IMR-90 (cell line): Measurements from ENCODE around the gene DHRS3. TPM values are rescaled to one million over a fixed set of nuclear protein-coding genes. Genes with fewer than 3 reads are reported as not detected.

ENCODE experiments used
- ATAC-seq: fragments of 200-7000 bp; cut with Tn5 transposase; 2 replicates; pipeline ENCODE4 v1.9.1; 2020; ENCODE audit warnings: low read depth, mild to moderate bottlenecking, moderate library complexity
- BruUV-seq: library from RNA; stranded (reverse); fragments of 400-500 nt; replicated peaks from 2 replicates; lab custom pipeline; 2021; lab: Mats Ljungman, UMichigan
- CTCF ChIA-PET: fragments of 300-600 bp; formaldehyde crosslinking; extraction: SDS; loops from one replicate; lab custom pipeline; 2021; ENCODE audit warnings: antibody characterized with exemption; lab: Yijun Ruan, JAX
- POLR2A ChIA-PET: fragments of 300-600 bp; sonication (Branson Sonifier 250); formaldehyde crosslinking; loops from one replicate; lab custom pipeline; 2022; ENCODE audit warnings: antibody characterized with exemption; ENCODE audit not compliant: unreplicated experiment; lab: Charles Lee
- DNase-seq: peaks from one replicate; pipeline ENCODE4 v3.0.0; 2013
- H2AFZ ChIP-seq: replicated peaks from 2 replicates; pipeline ENCODE3; 2013; ENCODE audit warnings: low read length, mild to moderate bottlenecking; ENCODE audit not compliant: poor library complexity
- H2AK5ac ChIP-seq: 2 replicates; pipeline ENCODE4 v1.6.1; 2013; ENCODE audit warnings: low read depth, low read length, inconsistent platforms
- H2AK9ac ChIP-seq: replicated peaks from 2 replicates; pipeline ENCODE3; 2013; ENCODE audit warnings: mild to moderate bottlenecking, low read depth, low read length, moderate library complexity; ENCODE audit not compliant: poor library complexity
- H2BK120ac ChIP-seq: 2 replicates; pipeline ENCODE4 v1.6.1; 2013; ENCODE audit warnings: low read depth, low read length, inconsistent platforms
- H2BK15ac ChIP-seq: 3 replicates; pipeline ENCODE4 v1.6.1; 2013; ENCODE audit warnings: low read depth, low read length, inconsistent platforms
- H2BK20ac ChIP-seq: 2 replicates; pipeline ENCODE4 v1.6.1; 2013; ENCODE audit warnings: low read depth, mild to moderate bottlenecking, inconsistent platforms, low read length, moderate library complexity
- H2BK5ac ChIP-seq: 2 replicates; pipeline ENCODE4 v1.6.1; 2013; ENCODE audit warnings: mild to moderate bottlenecking, low read depth, low read length, inconsistent platforms; ENCODE audit not compliant: poor library complexity, severe bottlenecking
- H3K14ac ChIP-seq: replicated peaks from 2 replicates; pipeline ENCODE4 v1.6.1; 2013; ENCODE audit warnings: low read depth, low read length, inconsistent platforms
- H3K18ac ChIP-seq: 2 replicates; pipeline ENCODE4 v1.6.1; 2013; ENCODE audit warnings: low read depth, low read length, control low read depth
- H3K23ac ChIP-seq: 2 replicates; pipeline ENCODE4 v1.6.1; 2013; ENCODE audit warnings: low read depth, low read length, inconsistent platforms
- H3K27ac ChIP-seq: 2 replicates; pipeline ENCODE4 v1.5.1; 2013; ENCODE audit warnings: mild to moderate bottlenecking, control low read depth, low read length; ENCODE audit not compliant: insufficient read depth
- H3K27me3 ChIP-seq: 2 replicates; pipeline ENCODE4 v1.6.1; 2013; ENCODE audit warnings: low read length; ENCODE audit not compliant: control insufficient read depth, insufficient read depth
- H3K36me3 ChIP-seq: 2 replicates; pipeline ENCODE4 v1.6.1; 2013; ENCODE audit warnings: low read length, mixed read lengths; ENCODE audit not compliant: control insufficient read depth, insufficient read depth
- H3K4ac ChIP-seq: 2 replicates; pipeline ENCODE4 v1.6.1; 2013; ENCODE audit warnings: low read depth, low read length, inconsistent platforms
- H3K4me1 ChIP-seq: 2 replicates; pipeline ENCODE4 v1.6.1; 2013; ENCODE audit warnings: low read length, mixed read lengths; ENCODE audit not compliant: control insufficient read depth, insufficient read depth
- H3K4me2 ChIP-seq: 2 replicates; pipeline ENCODE4 v1.6.1; 2013; ENCODE audit warnings: low read depth, mild to moderate bottlenecking, control low read depth, low read length, moderate library complexity
- H3K4me3 ChIP-seq: 2 replicates; pipeline ENCODE4 v1.5.1; 2013; ENCODE audit warnings: low read depth, mild to moderate bottlenecking, control low read depth, low read length, moderate library complexity; ENCODE audit not compliant: insufficient read depth
- H3K56ac ChIP-seq: 2 replicates; pipeline ENCODE4 v1.6.1; 2013; ENCODE audit warnings: low read length, inconsistent platforms; ENCODE audit not compliant: insufficient read depth; ENCODE audit errors: extremely low read depth
- H3K79me1 ChIP-seq, 2 experiments: 2 replicates each; pipeline ENCODE4 v1.6.1; 2013; ENCODE audit warnings: low read length in 2 of 2, inconsistent platforms in 1 of 2, low read depth in 1 of 2
- H3K9ac ChIP-seq: 2 replicates; pipeline ENCODE4 v1.6.1; 2013; ENCODE audit warnings: low read depth, low read length, control low read depth
- H3K9me1 ChIP-seq: 2 replicates; pipeline ENCODE4 v1.6.1; 2013; ENCODE audit warnings: low read length, inconsistent platforms; ENCODE audit not compliant: insufficient read depth
- H3K9me3 ChIP-seq: 2 replicates; pipeline ENCODE4 v1.6.1; 2013; ENCODE audit warnings: low read length; ENCODE audit not compliant: control insufficient read depth, insufficient read depth
- H4K20me1 ChIP-seq: 2 replicates; pipeline ENCODE4 v1.6.1; 2013; ENCODE audit warnings: low read length, inconsistent platforms; ENCODE audit not compliant: insufficient read depth
- H4K5ac ChIP-seq: 2 replicates; pipeline ENCODE4 v1.6.1; 2013; ENCODE audit warnings: mild to moderate bottlenecking, low read depth, low read length, control low read depth
- H4K8ac ChIP-seq, 2 experiments: 2 replicates each; pipeline ENCODE4 v1.6.1; 2013; ENCODE audit warnings: low read depth in 2 of 2, low read length in 2 of 2, control low read depth in 1 of 2, inconsistent platforms in 1 of 2
- H4K91ac ChIP-seq: 2 replicates; pipeline ENCODE4 v1.6.1; 2013; ENCODE audit warnings: low read depth, low read length, inconsistent platforms; ENCODE audit not compliant: insufficient read depth
- CEBPB ChIP-seq: IDR thresholded peaks from 2 replicates; pipeline ENCODE4 v1.6.1; 2012; ENCODE audit warnings: low read depth, low read length, improper control_type of control experiment
- MAFK ChIP-seq: IDR thresholded peaks from 2 replicates; pipeline ENCODE4 v1.6.1; 2012; ENCODE audit warnings: low read depth, low read length, improper control_type of control experiment
- MXI1 ChIP-seq: IDR thresholded peaks from 2 replicates; pipeline ENCODE4 v1.6.1; 2012; ENCODE audit warnings: low read depth, mild to moderate bottlenecking, low read length, moderate library complexity, borderline replicate concordance
- POLR2A ChIP-seq: IDR thresholded peaks from 2 replicates; pipeline ENCODE4 v1.6.1; 2012; ENCODE audit warnings: mild to moderate bottlenecking, low read depth, low read length
- RAD21 ChIP-seq: IDR thresholded peaks from 2 replicates; pipeline ENCODE4 v1.6.1; 2012; ENCODE audit warnings: low read length, improper control_type of control experiment
- RFX5 ChIP-seq: IDR thresholded peaks from 2 replicates; pipeline ENCODE4 v1.8.0; 2012; ENCODE audit warnings: low read depth, mild to moderate bottlenecking, low read length, moderate library complexity
- SMC3 ChIP-seq: fragments of 150-350 bp; IDR thresholded peaks from 2 replicates; pipeline ENCODE4 v1.6.1; 2016; ENCODE audit warnings: low read depth, mild to moderate bottlenecking, antibody characterized with exemption, low read length, moderate library complexity
- WGBS, 2 experiments: methylation state at CpG; one replicate each; pipeline versions ENCODE4 v1.1.5 to v1.1.7; 2013; ENCODE audit warnings: missing lambda C conversion rate in 2 of 2; ENCODE audit not compliant: insufficient read length in 1 of 2; ENCODE audit errors: extremely low coverage in 2 of 2; 5-methylcytosine and 5-hydroxymethylcytosine counted together
- dilution Hi-C: fragments of 300-500 bp; cut with HindIII; formaldehyde crosslinking; loops from one replicate; pipeline ENCODE4 v1.14.3; 2018; ENCODE audit warnings: low sequenced_read_pairs; ENCODE audit not compliant: unreplicated experiment
- in situ Hi-C: fragments of 300-500 bp; cut with MboI; formaldehyde crosslinking; loops from 3 replicates; pipeline ENCODE4 v1.14.3; 2019; ENCODE audit warnings: low sequenced_read_pairs, inconsistent platforms, mixed read lengths
- intact Hi-C: fragments of 100-400 bp; cut with micrococcal nuclease; formaldehyde crosslinking; loops from 2 replicates; pipeline ENCODE4 v1.10.0; 2022
- polyA plus RNA-seq, 3 experiments: library from polyadenylated mRNA; depleted of rRNA; stranded (reverse); fragments of >200 nt; gene quantifications; 2 replicates each; pipeline ENCODE4 v1.2.3, GENCODE V29; 2012; ENCODE audit warnings: low replicate concordance in 1 of 3
- total RNA-seq: library from RNA; depleted of rRNA; stranded (reverse); fragments of >200 nt; gene quantifications from 2 replicates; pipeline ENCODE4 v1.2.3, GENCODE V29; 2012

The DHRS3 gene
- total and polyA plus RNA-seq, 2 of the 4 experiments (the other 2 are of a cell fraction), result 11.2 to 14.5 TPM

- Histone ChIP-seq H3K4me2 (no peak overlapping the region), H2BK120ac (no peak overlapping the region), H3K23ac (no peak overlapping the region), H2AFZ (no peak overlapping the region), H2AK5ac (peak overlapping the region; percentile 62), H2BK5ac (no peak overlapping the region), H3K14ac (no peak overlapping the region), H3K56ac (no peak overlapping the region), H3K18ac (no peak overlapping the region), H3K79me1 (peaks cover 11 to 28% of the 10 kb centered on the region in 2 experiments; a peak in 3 of 4 replicates), H3K27me3 (no peaks in the 10 kb centered on the region), H3K9me1 (peaks cover 15% of the 10 kb centered on the region), H2AK9ac (no peak overlapping the region), H4K8ac (no peak overlapping the region), H3K27ac (no peak overlapping the region), H4K5ac (no peak overlapping the region), H4K91ac (no peak overlapping the region), H3K4ac (0 out of 2 replicates have a peak overlapping the region, but pooled peaks have one; percentile 19), H3K4me1 (peaks cover 37% of the 10 kb centered on the region), H3K9me3 (no peaks in the 10 kb centered on the region), H4K20me1 (peaks cover 9% of the 10 kb centered on the region; the same call in 1 of the 2 replicates), H3K9ac (no peak overlapping the region), H3K4me3 (no peak overlapping the region), H3K36me3 (no peaks in the 10 kb centered on the region), H2BK15ac (peak overlapping the region; percentile 17; the same call in 2 of the 3 replicates), H2BK20ac (no peak overlapping the region)
- POLR2A ChIA-PET, result no interaction called here
- TF ChIP-seq RFX5, result no peak
- TF ChIP-seq MAFK, result no peak
- no peak for TF ChIP-seq POLR2A
- TF ChIP-seq CEBPB, result no peak
- no peak for TF ChIP-seq RAD21
- TF ChIP-seq MXI1, result no peak
- no peak for TF ChIP-seq SMC3
- intact Hi-C loops, result no loop called here
- dilution Hi-C loops, result no loop called here
- ATAC-seq (no peak), DNase-seq (no peak)
- no TSS peak for BruUV-seq
- in situ Hi-C loops, result loop anchor here (25.0 kb wide), 1 partner anchor 188 kb away; no protein-coding TSS in a partner anchor
- CTCF ChIA-PET, result no interaction called here
- WGBS, 2 experiments, result no CpG with 5 or more reads among the region's 7 CpGs
Observed at GRCh38 chr1:12600335-12600734, 17.7 kb downstream of the DHRS3 start.
